Measurements from ENCODE around the gene LCP2. TPM values are rescaled to one million over a fixed set of nuclear protein-coding genes. Genes with fewer than 3 reads are reported as not detected.

The LCP2 gene
- total RNA-seq, 2 experiments from 2014 or later: 154 to 155 TPM

DNA sequence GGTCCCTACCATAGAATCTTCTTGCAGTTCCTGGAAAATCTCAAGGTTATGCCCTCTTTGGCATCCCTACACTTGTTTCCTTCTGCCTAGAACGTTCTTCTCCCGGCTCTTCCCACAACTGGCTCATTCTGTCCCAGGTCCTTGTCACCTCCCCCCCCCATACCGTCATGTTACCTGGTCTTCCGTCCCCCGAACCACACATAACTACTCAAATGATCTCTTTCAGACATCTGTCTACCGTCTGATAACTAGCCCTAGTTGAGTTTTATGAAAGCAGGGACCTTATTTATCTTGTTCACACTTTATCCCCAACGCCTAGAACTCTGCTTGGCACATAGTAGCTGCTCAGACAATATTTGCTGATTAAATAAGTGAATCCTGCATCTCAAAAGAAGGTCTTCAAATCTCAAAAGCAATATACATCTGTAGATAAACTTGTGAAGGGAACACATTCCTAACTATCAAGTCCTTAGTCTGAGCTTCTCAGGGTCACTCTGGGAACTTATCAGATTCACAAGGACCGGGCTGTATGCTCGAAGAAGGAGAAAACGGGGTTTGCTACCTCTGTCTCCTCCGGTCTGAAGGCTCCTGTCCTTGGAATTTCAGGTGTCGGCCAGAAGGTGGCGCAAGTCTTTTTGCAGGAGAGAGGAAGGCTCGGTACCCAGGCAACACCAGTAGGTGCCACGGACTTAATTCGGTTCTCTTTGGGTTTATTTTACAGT is 30.0 kb downstream of the LCP2 start:
- Mint-ChIP-seq H3K36me3 (ENCODE audit: low read depth) (peaks cover 100% of the 10 kb centered on the region), H3K4me1 (ENCODE audit: low read depth) (peaks cover 93% of the 10 kb centered on the region), H3K27me3 (no peaks in the 10 kb centered on the region), H3K4me3 (peak overlapping the region; percentile 70), H3K9me3 (no peaks in the 10 kb centered on the region), H3K27ac (peak overlapping the region; percentile 96)
- peak; percentile 75 for ATAC-seq (ENCODE audit: poor library complexity)
- peak overlapping the region; percentile 8 for H3K4me3 ChIP-seq (ENCODE audit: low read length)
- H3K36me3 ChIP-seq (ENCODE audit: insufficient read depth, low read length): peaks cover 95% of the 10 kb centered on the region
- POLR2A ChIA-PET: interaction anchor here (0.7 to 6.9 kb wide), 14 partner anchors 7 to 71 kb away, joined by 3 to 112 read pairs (median 11); partner anchors contain the start of gene LCP2
- intact Hi-C loops (cut with DNase I, micrococcal nuclease): loop anchor here (1.0 to 5.0 kb wide), 6 partner anchors 8 to 153 kb away; no protein-coding TSS in a partner anchor
- peak; percentile 71 to 93 (median 78) for DNase-seq
- H3K9me3 ChIP-seq (ENCODE audit: control insufficient read depth in 1 of 2, insufficient read depth in 1 of 2, low read length in 2 of 2): no peaks in the 10 kb centered on the region
- TF ChIP-seq, protein P1, sequence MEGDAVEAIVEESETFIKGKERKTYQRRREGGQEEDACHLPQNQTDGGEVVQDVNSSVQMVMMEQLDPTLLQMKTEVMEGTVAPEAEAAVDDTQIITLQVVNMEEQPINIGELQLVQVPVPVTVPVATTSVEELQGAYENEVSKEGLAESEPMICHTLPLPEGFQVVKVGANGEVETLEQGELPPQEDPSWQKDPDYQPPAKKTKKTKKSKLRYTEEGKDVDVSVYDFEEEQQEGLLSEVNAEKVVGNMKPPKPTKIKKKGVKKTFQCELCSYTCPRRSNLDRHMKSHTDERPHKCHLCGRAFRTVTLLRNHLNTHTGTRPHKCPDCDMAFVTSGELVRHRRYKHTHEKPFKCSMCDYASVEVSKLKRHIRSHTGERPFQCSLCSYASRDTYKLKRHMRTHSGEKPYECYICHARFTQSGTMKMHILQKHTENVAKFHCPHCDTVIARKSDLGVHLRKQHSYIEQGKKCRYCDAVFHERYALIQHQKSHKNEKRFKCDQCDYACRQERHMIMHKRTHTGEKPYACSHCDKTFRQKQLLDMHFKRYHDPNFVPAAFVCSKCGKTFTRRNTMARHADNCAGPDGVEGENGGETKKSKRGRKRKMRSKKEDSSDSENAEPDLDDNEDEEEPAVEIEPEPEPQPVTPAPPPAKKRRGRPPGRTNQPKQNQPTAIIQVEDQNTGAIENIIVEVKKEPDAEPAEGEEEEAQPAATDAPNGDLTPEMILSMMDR (IDR thresholded peaks at IDR 0.05): peak; percentile 91
- peaks cover 84% of the 10 kb centered on the region for H3K4me1 ChIP-seq (ENCODE audit: insufficient read depth, low read length)
- H3K27ac ChIP-seq (ENCODE audit: low read depth in 1 of 2, low read length in 2 of 2): peak overlapping the region; percentile 77 to 82
- CTCF ChIA-PET: interaction anchor here (0.8 to 4.6 kb wide), 20 partner anchors 9 to 72 kb away, joined by 3 to 32 read pairs (median 4); partner anchors contain the start of gene LCP2
- no peaks in the 10 kb centered on the region for H3K27me3 ChIP-seq (ENCODE audit: control insufficient read depth in 1 of 2, insufficient read depth in 2 of 2, low read length in 2 of 2)

DNA sequence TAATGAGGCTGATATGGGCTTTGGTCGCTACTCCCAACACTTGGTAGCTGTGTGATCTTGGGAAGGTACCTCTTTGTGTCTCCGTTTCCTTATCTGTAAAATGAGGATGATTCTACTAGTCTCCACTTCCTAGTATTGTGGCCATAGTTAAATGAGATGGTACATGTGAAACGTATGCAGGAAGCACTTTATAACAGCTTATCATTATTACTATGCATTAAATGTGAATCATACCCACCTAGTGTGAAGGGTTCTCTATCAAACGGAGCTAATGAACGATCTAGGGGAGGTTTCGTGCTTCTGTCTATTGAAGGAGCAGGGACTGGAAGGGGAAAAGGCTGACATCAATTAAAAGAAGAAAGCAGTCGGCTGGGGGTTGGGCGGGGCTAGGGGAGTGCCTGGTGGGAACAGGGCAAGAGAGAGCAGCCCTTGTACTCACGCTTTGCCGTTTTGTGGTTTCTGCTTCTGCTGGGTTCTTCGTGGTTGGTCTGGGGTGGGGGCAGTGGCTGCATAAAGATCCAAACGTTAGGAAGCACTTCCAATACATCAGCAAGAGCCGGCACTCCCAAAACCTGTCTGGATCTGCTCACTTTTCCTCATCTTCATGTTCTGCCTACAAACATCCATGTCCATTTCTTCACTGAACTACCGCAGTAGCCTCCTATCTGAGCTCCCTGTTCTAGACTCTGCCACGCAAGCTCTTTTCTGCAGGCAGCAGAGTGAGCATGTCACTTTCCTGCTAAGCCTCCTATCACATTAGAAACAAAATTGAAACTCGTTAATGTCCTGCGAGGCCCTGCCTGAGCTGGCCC is 30.8 kb downstream of the LCP2 start:
- H3K4me3 Mint-ChIP-seq: peak overlapping the region; percentile 70
- TF ChIP-seq, protein P1 (IDR thresholded peaks at IDR 0.05): no peak
- ChIA-PET POLR2A (interaction anchor here (0.6 to 6.9 kb wide), 21 partner anchors 8 to 153 kb away, joined by 3 to 112 read pairs (median 6); partner anchors contain the start of genes C5orf58 and LCP2), CTCF (interaction anchor here (0.7 to 4.6 kb wide), 19 partner anchors 8 to 82 kb away, joined by 3 to 32 read pairs (median 5); partner anchors contain the start of gene LCP2)
- peaks cover 100% of the 10 kb centered on the region for H3K36me3 Mint-ChIP-seq (ENCODE audit: low read depth)
- H3K27me3 ChIP-seq (ENCODE audit: control insufficient read depth in 1 of 2, insufficient read depth in 2 of 2, low read length in 2 of 2): no peaks in the 10 kb centered on the region
- no peaks in the 10 kb centered on the region for H3K27me3 Mint-ChIP-seq
- H3K4me1 Mint-ChIP-seq (ENCODE audit: low read depth): peaks cover 94% of the 10 kb centered on the region
- peak overlapping the region; percentile 8 for H3K4me3 ChIP-seq (ENCODE audit: low read length)
- intact Hi-C loops (cut with DNase I, micrococcal nuclease): loop anchor here (1.0 to 5.0 kb wide), 3 partner anchors 9 to 40 kb away; no protein-coding TSS in a partner anchor
- peak overlapping the region; percentile 96 for H3K27ac Mint-ChIP-seq
- H3K27ac ChIP-seq (ENCODE audit: low read depth in 1 of 2, low read length in 2 of 2): peak overlapping the region; percentile 77 to 82
- DNase-seq (peak in 12 of 14 experiments; percentile 35 to 80 (median 58)), ATAC-seq (ENCODE audit: poor library complexity) (peak; percentile 39)
- H3K9me3 Mint-ChIP-seq: no peaks in the 10 kb centered on the region
- peaks cover 86% of the 10 kb centered on the region for H3K4me1 ChIP-seq (ENCODE audit: insufficient read depth, low read length)
- no peaks in the 10 kb centered on the region for H3K9me3 ChIP-seq (ENCODE audit: control insufficient read depth in 1 of 2, insufficient read depth in 1 of 2, low read length in 2 of 2)
- peaks cover 97% of the 10 kb centered on the region for H3K36me3 ChIP-seq (ENCODE audit: insufficient read depth, low read length)

DNA sequence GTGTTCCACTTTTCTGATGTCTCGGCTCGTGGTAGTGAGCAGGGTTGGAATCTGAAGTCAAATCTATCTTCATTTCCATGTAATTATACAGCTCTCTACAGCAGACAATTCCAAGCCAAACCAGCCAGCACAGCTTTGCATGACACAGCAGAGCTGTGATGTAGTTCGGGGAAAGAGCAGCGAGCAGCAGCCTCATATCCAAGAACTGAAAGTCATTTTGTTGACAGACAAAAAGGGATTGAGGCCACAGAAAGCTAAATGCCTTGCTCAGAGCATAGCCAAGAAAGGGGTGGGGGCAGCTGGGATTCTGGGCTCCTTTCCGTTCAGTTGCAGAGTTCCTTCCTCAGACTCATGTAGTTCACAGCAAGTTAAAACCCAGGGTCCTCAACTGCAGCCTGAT is 32.1 kb downstream of the LCP2 start:
- Mint-ChIP-seq H3K36me3 (ENCODE audit: low read depth) (peaks cover 100% of the 10 kb centered on the region), H3K4me1 (ENCODE audit: low read depth) (peaks cover 94% of the 10 kb centered on the region), H3K9me3 (no peaks in the 10 kb centered on the region), H3K27ac (peak overlapping the region; percentile 96), H3K27me3 (no peaks in the 10 kb centered on the region), H3K4me3 (no peak overlapping the region)
- Histone ChIP-seq H3K36me3 (ENCODE audit: insufficient read depth, low read length) (peaks cover 97% of the 10 kb centered on the region), H3K27ac (ENCODE audit: low read depth in 1 of 2, low read length in 2 of 2) (peak overlapping the region in 1 of 2 donors; percentile 82), H3K4me1 (ENCODE audit: insufficient read depth, low read length) (peaks cover 86% of the 10 kb centered on the region), H3K4me3 (ENCODE audit: low read length) (no peak overlapping the region), H3K27me3 (ENCODE audit: control insufficient read depth in 1 of 2, insufficient read depth in 2 of 2, low read length in 2 of 2) (no peaks in the 10 kb centered on the region), H3K9me3 (ENCODE audit: control insufficient read depth in 1 of 2, insufficient read depth in 1 of 2, low read length in 2 of 2) (no peaks in the 10 kb centered on the region)
- ChIA-PET POLR2A (interaction anchor here (1.4 to 6.9 kb wide), 9 partner anchors 9 to 67 kb away, joined by 7 to 112 read pairs (median 20); partner anchors contain the start of gene LCP2), CTCF (interaction anchor here (0.6 to 4.6 kb wide), 9 partner anchors 9 to 156 kb away, joined by 3 to 32 read pairs (median 6); no protein-coding TSS in a partner anchor)
- ATAC-seq (ENCODE audit: poor library complexity) (no peak), DNase-seq (no peak)
- TF ChIP-seq, protein P1 (IDR thresholded peaks at IDR 0.05): no peak
- intact Hi-C loops (cut with DNase I, micrococcal nuclease): loop anchor here in 1 of 2 experiments (5.0 kb wide), 1 partner anchor 37 kb away; no protein-coding TSS in a partner anchor
